GM21825 (cell line): ENCODE measurements around the gene UGDH.

Experiments
- ATAC-seq: cut with Tn5 transposase; IDR thresholded peaks from one replicate; pipeline ENCODE4 v1.9.1; 2021; ENCODE audit warnings: mild to moderate bottlenecking, moderate library complexity; ENCODE audit not compliant: unreplicated experiment

UGDH gene

DNA sequence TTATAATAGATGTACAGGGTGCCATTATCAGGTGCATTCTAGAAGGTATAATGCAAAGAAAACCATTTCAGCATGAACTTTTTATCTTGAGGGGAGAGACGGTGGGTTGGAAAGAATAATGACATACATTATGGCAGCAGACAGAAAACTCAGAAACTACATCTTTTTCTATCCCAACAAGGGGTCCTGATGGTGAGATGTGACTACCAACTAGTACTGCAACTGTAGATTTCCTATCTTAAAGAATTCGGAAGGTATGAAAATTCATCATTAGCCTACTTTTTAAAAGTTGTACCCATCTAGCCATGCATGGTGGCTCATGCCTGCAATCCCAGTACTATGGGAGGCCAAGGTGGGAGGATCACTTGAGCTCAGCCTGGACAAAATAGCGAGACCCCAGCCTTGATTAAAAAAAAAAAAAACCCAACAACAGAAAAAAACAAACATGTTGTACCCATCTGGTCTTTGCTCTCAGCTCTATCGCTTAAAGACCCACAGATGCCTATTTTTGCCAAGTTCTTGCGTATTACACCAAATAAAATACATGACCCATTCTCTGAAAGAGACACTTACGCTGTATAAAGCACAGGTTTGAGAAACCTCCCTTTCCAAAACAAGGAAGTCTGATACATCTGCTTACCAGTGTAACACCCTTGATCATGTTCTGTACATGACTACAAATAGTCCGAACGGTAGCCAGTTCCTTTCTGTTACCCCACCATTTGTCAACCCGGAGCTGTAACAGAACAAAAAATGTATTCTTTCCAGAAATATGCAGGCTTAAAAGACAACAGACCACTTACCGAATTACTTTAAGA lies 70.1 kb downstream of the UGDH start:
- ATAC-seq = no peak

DNA sequence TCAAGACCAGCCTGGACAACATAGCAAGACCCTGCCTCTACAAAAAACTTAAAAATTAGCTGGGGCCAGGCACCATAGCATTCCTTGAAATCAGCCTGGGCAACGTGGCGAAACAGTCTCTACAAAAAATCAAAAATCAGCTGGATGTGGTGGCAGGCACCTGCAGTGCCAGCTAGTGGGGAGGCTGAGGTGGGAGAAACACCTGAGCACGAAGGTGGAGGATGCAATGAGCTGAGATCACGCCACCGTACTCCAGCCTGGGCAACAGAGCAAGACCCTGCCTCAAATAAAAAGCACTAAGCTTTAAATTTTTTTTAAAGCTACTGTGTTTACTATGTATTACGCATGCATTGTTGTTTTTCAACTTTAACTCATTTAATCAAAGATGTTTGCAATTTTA lies 71.8 kb downstream of the UGDH start:
- ATAC-seq = no peak

DNA sequence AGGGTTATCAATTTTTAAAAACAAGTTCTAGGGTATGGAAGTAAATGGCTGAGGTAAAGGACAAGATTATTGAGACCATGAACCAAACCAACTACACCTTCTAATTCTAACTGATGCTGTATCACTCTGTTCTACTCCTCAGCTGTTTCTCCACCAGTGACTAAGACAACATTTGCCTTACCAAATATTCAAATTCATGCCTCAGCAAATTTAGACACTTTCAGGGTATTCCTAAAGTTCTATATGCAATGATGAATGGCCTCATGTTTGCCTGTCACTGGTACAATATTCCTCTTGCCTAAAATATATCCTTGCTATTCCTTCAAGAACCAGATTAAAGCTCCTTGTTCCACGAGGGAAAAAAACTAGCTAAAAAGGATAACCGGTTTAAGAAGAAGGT lies 73.5 kb downstream of the UGDH start:
- ATAC-seq = no peak

DNA sequence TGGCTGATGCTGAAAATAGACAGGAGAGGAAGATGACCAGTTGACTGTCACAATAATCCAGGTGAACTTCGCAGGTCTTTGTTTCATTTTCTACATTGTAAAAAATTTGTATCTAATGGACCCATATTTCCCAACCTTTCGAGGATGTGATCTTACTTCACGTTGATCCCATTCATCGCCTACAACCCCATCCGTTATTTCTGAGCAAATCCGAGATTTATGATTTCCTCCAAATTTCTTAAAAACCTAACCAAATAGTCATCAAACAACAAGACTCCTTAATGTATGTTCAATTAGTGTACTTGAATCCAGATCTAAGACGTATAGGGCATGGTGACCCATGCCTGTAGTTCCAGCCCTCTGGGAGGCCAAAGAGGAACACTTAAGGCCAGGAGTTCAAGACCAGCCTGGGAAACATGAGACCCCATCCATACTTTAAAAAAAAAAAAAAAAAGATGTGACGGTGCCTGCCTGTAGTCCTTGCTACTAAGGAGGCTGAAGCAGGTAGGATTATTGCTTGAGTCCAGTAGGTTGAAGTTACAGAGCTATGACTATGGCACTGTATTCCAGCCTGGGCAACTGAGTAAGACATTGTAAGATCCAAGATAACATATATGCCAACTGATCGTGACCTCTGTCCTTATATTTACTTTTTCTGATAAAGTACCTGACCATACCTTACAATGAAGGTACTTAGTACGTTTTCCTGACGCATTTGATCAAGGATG lies 74.2 kb downstream of the UGDH start:
- ATAC-seq = no peak

DNA sequence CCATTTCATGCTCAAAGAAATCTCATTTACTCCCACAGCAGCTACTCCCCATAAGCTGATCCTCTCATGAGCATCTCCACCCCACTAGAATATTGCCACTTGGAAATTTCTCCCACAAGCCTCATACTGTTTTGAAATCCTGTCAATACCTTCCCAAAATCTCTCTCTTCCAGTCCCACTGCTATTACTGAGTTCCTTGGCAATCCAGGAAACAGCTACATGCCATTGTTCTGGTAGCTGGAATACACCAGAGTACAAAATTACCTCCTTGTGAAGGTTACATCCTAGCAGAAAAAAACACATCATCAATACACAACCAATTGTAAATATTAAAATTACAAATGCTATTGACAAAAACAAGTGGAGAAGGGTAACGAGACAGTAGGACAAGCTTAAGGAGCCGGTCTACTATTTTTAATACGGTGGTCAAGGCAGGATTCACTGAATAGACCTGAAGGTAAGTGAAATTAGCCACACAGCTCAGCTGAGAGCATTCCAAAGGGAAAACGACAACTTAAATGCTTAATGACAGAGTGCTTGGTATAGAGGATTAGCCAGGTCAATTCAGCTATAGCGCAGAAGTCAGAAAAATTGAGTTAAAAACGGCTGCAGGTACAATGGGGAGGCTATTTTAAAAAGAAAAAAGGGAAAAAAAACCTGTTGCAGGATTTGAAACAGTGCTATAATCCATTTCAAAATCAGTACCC lies 74.9 kb downstream of the UGDH start:
- ATAC-seq = no peak

DNA sequence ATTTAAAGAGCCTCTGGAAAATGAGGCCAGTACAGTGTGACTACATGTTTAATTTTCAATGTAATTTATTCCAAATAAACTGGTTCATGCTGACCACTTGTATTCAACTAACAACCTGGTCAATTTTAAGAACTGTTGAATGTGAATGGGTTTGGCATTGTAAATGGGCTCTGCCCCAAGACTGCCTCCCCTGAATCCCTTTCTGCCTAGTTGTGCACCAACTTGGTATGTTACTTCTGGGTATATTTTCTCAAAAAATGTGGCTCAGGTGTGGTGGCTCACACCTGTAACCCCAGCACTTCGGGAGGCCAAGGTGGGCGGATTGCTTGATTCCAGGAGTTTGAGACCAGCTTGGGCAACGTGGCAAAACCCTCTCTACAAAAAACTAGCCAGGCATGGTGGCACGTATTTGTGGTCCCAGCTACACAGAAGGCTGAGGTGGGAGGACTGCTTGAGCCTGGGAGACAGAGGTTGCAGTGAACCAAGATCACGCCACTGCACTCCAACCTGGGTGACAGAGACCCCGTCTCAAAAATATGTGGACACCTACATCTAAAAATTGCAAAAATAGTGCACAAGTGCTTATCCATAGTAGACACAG lies 75.7 kb downstream of the UGDH start:
- ATAC-seq = no peak

DNA sequence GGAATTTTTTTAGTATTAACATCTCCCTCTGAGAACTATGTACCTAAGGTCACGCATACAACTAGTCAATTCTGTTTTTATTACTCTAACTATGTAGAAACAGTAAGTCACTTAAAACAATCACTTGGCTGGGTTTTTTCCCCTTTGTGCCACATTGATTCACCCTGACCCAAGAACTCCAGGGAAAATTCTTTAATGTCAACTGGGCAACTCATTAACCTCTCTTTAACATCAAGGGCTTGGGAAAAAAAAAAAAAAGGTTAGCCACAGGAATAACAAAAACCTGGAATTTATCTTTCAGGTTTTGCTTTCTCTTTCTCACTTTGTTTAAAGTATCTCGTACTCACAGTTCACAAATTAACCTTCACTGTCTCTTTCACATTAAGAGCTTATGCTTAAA lies 76.6 kb downstream of the UGDH start:
- ATAC-seq = no peak
